Lower leg skin (tissue), 3 donors: ENCODE measurements around the gene FOXA1.

Experiments
- POLR2A ChIP-seq, 2 donors: fragments of 450-650 bp; IDR thresholded peaks; one replicate each; pipeline ENCODE4 v1.6.1; 2016 to 2017; ENCODE audit warnings: antibody characterized with exemption in 2 of 2, mild to moderate bottlenecking in 1 of 2, moderate library complexity in 1 of 2
- TF ChIP-seq, protein P1 (sequence below), 3 donors: fragments of 450-650 bp; IDR thresholded peaks; one replicate each; pipeline ENCODE4 v1.5.1; 2016; ENCODE audit warnings: antibody characterized with exemption in 3 of 3, mild to moderate bottlenecking in 3 of 3, moderate library complexity in 2 of 3

- no peak for TF ChIP-seq POLR2A (IDR thresholded peaks at IDR 0.05)
- TF ChIP-seq, protein P1, sequence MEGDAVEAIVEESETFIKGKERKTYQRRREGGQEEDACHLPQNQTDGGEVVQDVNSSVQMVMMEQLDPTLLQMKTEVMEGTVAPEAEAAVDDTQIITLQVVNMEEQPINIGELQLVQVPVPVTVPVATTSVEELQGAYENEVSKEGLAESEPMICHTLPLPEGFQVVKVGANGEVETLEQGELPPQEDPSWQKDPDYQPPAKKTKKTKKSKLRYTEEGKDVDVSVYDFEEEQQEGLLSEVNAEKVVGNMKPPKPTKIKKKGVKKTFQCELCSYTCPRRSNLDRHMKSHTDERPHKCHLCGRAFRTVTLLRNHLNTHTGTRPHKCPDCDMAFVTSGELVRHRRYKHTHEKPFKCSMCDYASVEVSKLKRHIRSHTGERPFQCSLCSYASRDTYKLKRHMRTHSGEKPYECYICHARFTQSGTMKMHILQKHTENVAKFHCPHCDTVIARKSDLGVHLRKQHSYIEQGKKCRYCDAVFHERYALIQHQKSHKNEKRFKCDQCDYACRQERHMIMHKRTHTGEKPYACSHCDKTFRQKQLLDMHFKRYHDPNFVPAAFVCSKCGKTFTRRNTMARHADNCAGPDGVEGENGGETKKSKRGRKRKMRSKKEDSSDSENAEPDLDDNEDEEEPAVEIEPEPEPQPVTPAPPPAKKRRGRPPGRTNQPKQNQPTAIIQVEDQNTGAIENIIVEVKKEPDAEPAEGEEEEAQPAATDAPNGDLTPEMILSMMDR (IDR thresholded peaks at IDR 0.05) = no peak
Measured at GRCh38 chr14:37622231-37622923, 27.3 kb upstream of the FOXA1 start.
